Measurements from ENCODE around the gene INSR.

DNA sequence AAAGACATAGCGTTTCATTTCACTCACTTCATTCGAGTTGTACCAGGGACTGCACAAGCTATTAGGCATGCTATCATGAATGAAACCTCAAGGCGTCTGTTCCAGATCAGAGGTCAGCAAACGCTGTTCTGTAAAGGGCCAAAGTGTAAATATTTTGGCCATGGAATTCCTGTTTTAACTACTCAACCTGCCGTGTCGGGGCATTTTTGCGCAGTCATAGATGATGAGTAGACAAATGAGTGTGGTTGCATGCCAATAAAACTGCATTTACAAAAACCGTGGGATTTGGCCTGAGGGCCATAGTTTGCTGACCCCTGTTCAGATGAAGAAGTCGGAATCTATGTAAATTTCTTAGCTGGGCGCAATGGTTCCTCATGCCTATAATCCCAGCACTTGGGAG, 6.5 kb downstream of the INSR start:
- TF ChIP-seq SMC3 (IDR thresholded peaks at IDR 0.05; ENCODE audit: low read depth, low read length) (no peak), RXRA (IDR thresholded peaks at IDR 0.05; ENCODE audit: borderline replicate concordance, low read depth) (no peak), SIN3A (IDR thresholded peaks at IDR 0.05; ENCODE audit: borderline replicate concordance, low read depth, low read length) (no peak), EZH2phosphoT487 (IDR thresholded peaks at IDR 0.05; ENCODE audit: borderline replicate concordance, low read depth) (no peak)
